IMR-90 (cell line): ENCODE results near the gene CGREF1. TPM values are rescaled to one million over a fixed set of nuclear protein-coding genes. Genes with fewer than 3 reads are reported as not detected.

Source experiments
- polyA plus RNA-seq, 3 experiments: library from polyadenylated mRNA; depleted of rRNA; stranded (reverse); fragments of >200 nt; gene quantifications; 2 replicates each; pipeline ENCODE4 v1.2.3, GENCODE V29; 2012; ENCODE audit warnings: low replicate concordance in 1 of 3
- total RNA-seq: library from RNA; depleted of rRNA; stranded (reverse); fragments of >200 nt; gene quantifications from 2 replicates; pipeline ENCODE4 v1.2.3, GENCODE V29; 2012; rRNA removed
- TF ChIP-seq, protein P1 (sequence below): conservative IDR thresholded peaks from 2 replicates; pipeline ENCODE4 v1.5.1; 2012; ENCODE audit warnings: mild to moderate bottlenecking, low read depth, low read length, improper control_type of control experiment

The CGREF1 gene
- total and polyA plus RNA-seq, 2 of the 4 experiments (the other 2 are of a cell fraction) = 0.54 to 1.3 TPM

DNA sequence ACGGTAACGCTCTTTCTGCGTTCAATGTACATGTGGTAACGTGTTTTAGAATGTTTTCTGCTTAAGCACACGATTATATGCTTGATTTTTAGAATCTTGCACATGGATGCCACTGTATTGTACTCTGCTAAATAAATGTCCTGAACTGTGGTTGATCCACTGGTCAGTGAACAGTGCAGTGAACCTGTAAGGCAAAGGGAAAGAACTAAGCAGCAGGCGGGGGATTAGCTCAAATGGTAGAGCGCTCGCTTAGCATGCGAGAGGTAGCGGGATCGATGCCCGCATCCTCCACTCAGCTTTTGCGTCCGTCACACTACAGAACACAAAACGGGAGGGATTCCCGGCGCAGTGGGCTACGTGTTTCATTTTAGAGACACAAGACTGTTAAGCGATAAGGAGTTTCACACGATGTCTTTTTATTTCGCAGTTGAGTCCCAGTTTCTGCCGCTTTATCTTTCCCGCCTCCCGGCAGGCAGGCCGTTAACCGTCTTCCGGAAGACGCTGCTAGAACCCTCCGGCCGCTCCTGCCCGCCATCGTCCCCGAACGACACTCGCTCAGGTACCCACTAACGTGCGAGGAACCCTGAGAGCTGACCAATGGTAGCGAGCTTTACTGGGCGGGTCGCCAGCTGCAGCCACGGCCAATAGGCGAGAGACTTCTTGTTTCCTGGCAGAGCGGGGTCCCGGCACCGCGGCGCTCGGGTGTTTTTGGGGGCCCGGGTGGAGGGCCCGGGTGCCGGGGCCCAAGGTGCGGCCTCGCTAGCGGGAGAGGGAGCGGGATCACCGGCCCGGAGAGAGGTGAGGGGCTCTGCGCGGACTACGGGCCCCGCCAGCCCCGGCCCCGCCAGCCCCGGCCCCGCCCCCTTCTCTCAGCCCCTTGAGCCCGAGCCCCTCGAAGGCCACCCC is 67.7 kb downstream of the CGREF1 start, which contains the start of gene AGBL5 (continued):
- TF ChIP-seq, protein P1, sequence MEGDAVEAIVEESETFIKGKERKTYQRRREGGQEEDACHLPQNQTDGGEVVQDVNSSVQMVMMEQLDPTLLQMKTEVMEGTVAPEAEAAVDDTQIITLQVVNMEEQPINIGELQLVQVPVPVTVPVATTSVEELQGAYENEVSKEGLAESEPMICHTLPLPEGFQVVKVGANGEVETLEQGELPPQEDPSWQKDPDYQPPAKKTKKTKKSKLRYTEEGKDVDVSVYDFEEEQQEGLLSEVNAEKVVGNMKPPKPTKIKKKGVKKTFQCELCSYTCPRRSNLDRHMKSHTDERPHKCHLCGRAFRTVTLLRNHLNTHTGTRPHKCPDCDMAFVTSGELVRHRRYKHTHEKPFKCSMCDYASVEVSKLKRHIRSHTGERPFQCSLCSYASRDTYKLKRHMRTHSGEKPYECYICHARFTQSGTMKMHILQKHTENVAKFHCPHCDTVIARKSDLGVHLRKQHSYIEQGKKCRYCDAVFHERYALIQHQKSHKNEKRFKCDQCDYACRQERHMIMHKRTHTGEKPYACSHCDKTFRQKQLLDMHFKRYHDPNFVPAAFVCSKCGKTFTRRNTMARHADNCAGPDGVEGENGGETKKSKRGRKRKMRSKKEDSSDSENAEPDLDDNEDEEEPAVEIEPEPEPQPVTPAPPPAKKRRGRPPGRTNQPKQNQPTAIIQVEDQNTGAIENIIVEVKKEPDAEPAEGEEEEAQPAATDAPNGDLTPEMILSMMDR = no peak

Other genes with a start within 250 kb of the CGREF1 start
- gene MAPRE3, start 148.5 kb downstream of the CGREF1 start, total RNA-seq = 1.8 and 2.5 TPM in 2 replicates
- 17.3 and 20.3 TPM in 2 replicates for gene MAPRE3, start 148.5 kb downstream of the CGREF1 start, polyA plus RNA-seq (2012; rRNA removed)
- gene TMEM214, start 86.2 kb downstream of the CGREF1 start, total RNA-seq = 31.7 and 32.1 TPM in 2 replicates
- gene TMEM214, start 86.2 kb downstream of the CGREF1 start, polyA plus RNA-seq (2012; rRNA removed) = 121 and 132 TPM in 2 replicates
- 22.8 and 26.2 TPM in 2 replicates for gene AGBL5, start 67.5 kb downstream of the CGREF1 start, total RNA-seq
- gene AGBL5, start 67.5 kb downstream of the CGREF1 start, polyA plus RNA-seq (2012; rRNA removed) = 19.0 and 21.1 TPM in 2 replicates
- gene OST4, start 47.5 kb downstream of the CGREF1 start, total RNA-seq = 196 and 386 TPM in 2 replicates
- gene OST4, start 47.5 kb downstream of the CGREF1 start, polyA plus RNA-seq (2012; rRNA removed) = 806 and 1,337 TPM in 2 replicates
- 26.5 and 27.8 TPM in 2 replicates for gene EMILIN1, start 40.5 kb downstream of the CGREF1 start, total RNA-seq
- gene EMILIN1, start 40.5 kb downstream of the CGREF1 start, polyA plus RNA-seq (2012; rRNA removed) = 95.6 and 123 TPM in 2 replicates
- 0.56 and 0.72 TPM in 2 replicates for gene KHK, start 32.4 kb downstream of the CGREF1 start, total RNA-seq
- 0.80 and 0.82 TPM in 2 replicates for gene KHK, start 32.4 kb downstream of the CGREF1 start, polyA plus RNA-seq (2012; rRNA removed)
- gene ABHD1, start 4.7 kb upstream of the CGREF1 start, total RNA-seq = not detected in 2 replicates
- gene ABHD1, start 4.7 kb upstream of the CGREF1 start, polyA plus RNA-seq (2012; rRNA removed) = 0.14 and 0.24 TPM in 2 replicates
- gene PREB, start 15.5 kb upstream of the CGREF1 start, total RNA-seq = 36.1 and 38.9 TPM in 2 replicates
- 49.0 and 52.2 TPM in 2 replicates for gene PREB, start 15.5 kb upstream of the CGREF1 start, polyA plus RNA-seq (2012; rRNA removed)
- gene PRR30, start 20.3 kb upstream of the CGREF1 start, total RNA-seq = not detected in 2 replicates
- gene PRR30, start 20.3 kb upstream of the CGREF1 start, polyA plus RNA-seq (2012; rRNA removed) = not detected in 2 replicates
- gene TCF23, start 29.9 kb upstream of the CGREF1 start, total RNA-seq = not detected in 2 replicates
- gene TCF23, start 29.9 kb upstream of the CGREF1 start, polyA plus RNA-seq (2012; rRNA removed) = not detected in 2 replicates
- 138 and 144 TPM in 2 replicates for gene ATRAID, start 92.9 kb upstream of the CGREF1 start, total RNA-seq
- gene ATRAID, start 92.9 kb upstream of the CGREF1 start, polyA plus RNA-seq (2012; rRNA removed) = 165 and 173 TPM in 2 replicates
- 34.2 and 38.6 TPM in 2 replicates for gene SLC5A6, start 93.1 kb upstream of the CGREF1 start, total RNA-seq
- 28.8 and 30.6 TPM in 2 replicates for gene SLC5A6, start 93.1 kb upstream of the CGREF1 start, polyA plus RNA-seq (2012; rRNA removed)
- gene CAD, start 98.2 kb upstream of the CGREF1 start, total RNA-seq = 12.9 and 17.8 TPM in 2 replicates
- 38.7 and 45.8 TPM in 2 replicates for gene CAD, start 98.2 kb upstream of the CGREF1 start, polyA plus RNA-seq (2012; rRNA removed)
- gene SLC30A3, start 143.9 kb upstream of the CGREF1 start, total RNA-seq = under 0.01 TPM in 1 of 2 replicates, not detected in the other
- gene SLC30A3, start 143.9 kb upstream of the CGREF1 start, polyA plus RNA-seq (2012; rRNA removed) = 0.15 and 0.17 TPM in 2 replicates
- gene DNAJC5G, start 156.3 kb upstream of the CGREF1 start, total RNA-seq = not detected in 2 replicates
- gene DNAJC5G, start 156.3 kb upstream of the CGREF1 start, polyA plus RNA-seq (2012; rRNA removed) = not detected in 2 replicates
- under 0.01 TPM in 1 of 2 replicates, not detected in the other for gene TRIM54, start 163.3 kb upstream of the CGREF1 start, total RNA-seq
- gene TRIM54, start 163.3 kb upstream of the CGREF1 start, polyA plus RNA-seq (2012; rRNA removed) = 0.07 and 0.15 TPM in 2 replicates
- not detected in 2 replicates for gene UCN, start 189.3 kb upstream of the CGREF1 start, total RNA-seq
- gene UCN, start 189.3 kb upstream of the CGREF1 start, polyA plus RNA-seq (2012; rRNA removed) = 0.22 and 0.30 TPM in 2 replicates
- 70.4 and 80.5 TPM in 2 replicates for gene MPV17, start 204.0 kb upstream of the CGREF1 start, total RNA-seq
- 160 and 164 TPM in 2 replicates for gene MPV17, start 204.0 kb upstream of the CGREF1 start, polyA plus RNA-seq (2012; rRNA removed)
- 23.1 and 25.5 TPM in 2 replicates for gene GTF3C2, start 237.6 kb upstream of the CGREF1 start, total RNA-seq
- 36.9 and 37.7 TPM in 2 replicates for gene GTF3C2, start 237.6 kb upstream of the CGREF1 start, polyA plus RNA-seq (2012; rRNA removed)